ENCODE results near the gene KCNQ1. TPM values are rescaled to one million over a fixed set of nuclear protein-coding genes. Genes with fewer than 3 reads are reported as not detected.

Gene KCNQ1
- total and polyA plus RNA-seq, 9 of the 15 experiments (the other 6 are each of a cell fraction or from before 2014, with no cell fraction given): 0.44 TPM; not detected in 8

GRCh38 chr11:2400069-2400761 lies 44.6 kb upstream of the KCNQ1 start, which contains the start of gene TSSC4 (continued):
- TF ChIP-seq CBX1 (IDR thresholded peaks at IDR 0.05; ENCODE audit: low read depth) (peak; percentile 31; the same call in 1 of the 2 replicates), ATF1 (CRISPR knock-in tag; IDR thresholded peaks at IDR 0.05) (peak; percentile 76), ATF1 (tag; IDR thresholded peaks at IDR 0.05) (peak; percentile 98), ZNF444 (CRISPR knock-in tag; IDR thresholded peaks at IDR 0.05) (no peak), CBX2 (IDR thresholded peaks at IDR 0.05; ENCODE audit: insufficient read depth, low read length, poor library complexity, severe bottlenecking) (no peak), ZBTB11 (CRISPR knock-in tag; IDR thresholded peaks at IDR 0.05) (peak; percentile 89 to 99 (median 97)), NCOA1 (IDR thresholded peaks at IDR 0.05; ENCODE audit: low read depth) (peak; percentile 97), JUN (IDR thresholded peaks at IDR 0.05; ENCODE audit: borderline replicate concordance, low read depth, low read length) (no peak; the same call in 1 of the 2 replicates), JUN (CRISPR knock-in tag; IDR thresholded peaks at IDR 0.05; ENCODE audit: borderline replicate concordance) (no peak), ZNF134 (CRISPR knock-in tag; conservative IDR thresholded peaks at IDR 0.05) (peak; percentile 86), HNRNPLL (IDR thresholded peaks at IDR 0.05; ENCODE audit: low read depth, low read length, poor library complexity, severe bottlenecking) (peak; percentile 35), EP400 (IDR thresholded peaks at IDR 0.05) (peak; percentile 87), ZNF785 (CRISPR knock-in tag; IDR thresholded peaks at IDR 0.05) (no peak), MYBL2 (IDR thresholded peaks at IDR 0.05; ENCODE audit: low read depth) (no peak), MYBL2 (CRISPR knock-in tag; IDR thresholded peaks at IDR 0.05; ENCODE audit: borderline replicate concordance) (no peak), IRF1 (CRISPR knock-in tag; IDR thresholded peaks at IDR 0.05; ENCODE audit: borderline replicate concordance) (no peak; the same call in 1 of the 2 replicates), SREBF2 (CRISPR knock-in tag; IDR thresholded peaks at IDR 0.05) (no peak), MTA2 (IDR thresholded peaks at IDR 0.05; ENCODE audit: low read depth) (no peak), ZNF316 (IDR thresholded peaks at IDR 0.05) (no peak), MEF2A (IDR thresholded peaks at IDR 0.05; ENCODE audit: control insufficient read depth, low read depth, low read length) (no peak), ZNF589 (CRISPR knock-in tag; IDR thresholded peaks at IDR 0.05; ENCODE audit: low read depth) (peak; percentile 55; the same call in 1 of the 2 replicates), MEF2D (tag; conservative IDR thresholded peaks at IDR 0.05; ENCODE audit: low read depth) (no peak), ZFP36 (IDR thresholded peaks at IDR 0.05; ENCODE audit: low read depth, low read length, partially characterized antibody) (no peak), MYC (IDR thresholded peaks at IDR 0.05; ENCODE audit: low read depth, low read length) (no peak), MYC (CRISPR knock-in tag; IDR thresholded peaks at IDR 0.05; ENCODE audit: borderline replicate concordance, low read depth) (no peak)
